ENCODE measurements around the gene HIF3A.
A peak's percentile ranks its signal among the peaks of the same experiment; 100 is the strongest.

HIF3A gene

GRCh38 chr19:46350029-46350757, 53.4 kb downstream of the HIF3A start:
- peaks cover 0 to 1% of the 10 kb centered on the region in 2 donors for H3K9me3 Mint-ChIP-seq
- H3K4me1 Mint-ChIP-seq = peaks cover 45 to 65% of the 10 kb centered on the region in 2 donors
- ATAC-seq (replicated peaks) = peak in 1 of 2 donors; percentile 2
- peak overlapping the region; percentile 73 to 97 for H3K4me3 Mint-ChIP-seq
- no peak for DNase-seq
- peaks cover 5 to 6% of the 10 kb centered on the region in 2 donors for H3K27me3 Mint-ChIP-seq
- H3K27ac Mint-ChIP-seq = peak overlapping the region; percentile 97
- peaks cover 19 to 57% of the 10 kb centered on the region in 2 donors for H3K36me3 Mint-ChIP-seq

- H3K27me3 Mint-ChIP-seq = peaks cover 0 to under 1% of the 10 kb centered on the region in 2 donors
- peaks cover 0 to 1% of the 10 kb centered on the region in 2 donors for H3K9me3 Mint-ChIP-seq
- peak; percentile 15 to 42 for ATAC-seq (replicated peaks)
- peaks cover 50 to 71% of the 10 kb centered on the region in 2 donors for H3K4me1 Mint-ChIP-seq
- peak overlapping the region; percentile 73 to 97 for H3K4me3 Mint-ChIP-seq
- peak overlapping the region; percentile 97 for H3K27ac Mint-ChIP-seq
- H3K36me3 Mint-ChIP-seq = peaks cover 25 to 63% of the 10 kb centered on the region in 2 donors
- no peak for DNase-seq
Observed at GRCh38 chr19:46350758-46351159, 53.9 kb downstream of the HIF3A start.

DNA sequence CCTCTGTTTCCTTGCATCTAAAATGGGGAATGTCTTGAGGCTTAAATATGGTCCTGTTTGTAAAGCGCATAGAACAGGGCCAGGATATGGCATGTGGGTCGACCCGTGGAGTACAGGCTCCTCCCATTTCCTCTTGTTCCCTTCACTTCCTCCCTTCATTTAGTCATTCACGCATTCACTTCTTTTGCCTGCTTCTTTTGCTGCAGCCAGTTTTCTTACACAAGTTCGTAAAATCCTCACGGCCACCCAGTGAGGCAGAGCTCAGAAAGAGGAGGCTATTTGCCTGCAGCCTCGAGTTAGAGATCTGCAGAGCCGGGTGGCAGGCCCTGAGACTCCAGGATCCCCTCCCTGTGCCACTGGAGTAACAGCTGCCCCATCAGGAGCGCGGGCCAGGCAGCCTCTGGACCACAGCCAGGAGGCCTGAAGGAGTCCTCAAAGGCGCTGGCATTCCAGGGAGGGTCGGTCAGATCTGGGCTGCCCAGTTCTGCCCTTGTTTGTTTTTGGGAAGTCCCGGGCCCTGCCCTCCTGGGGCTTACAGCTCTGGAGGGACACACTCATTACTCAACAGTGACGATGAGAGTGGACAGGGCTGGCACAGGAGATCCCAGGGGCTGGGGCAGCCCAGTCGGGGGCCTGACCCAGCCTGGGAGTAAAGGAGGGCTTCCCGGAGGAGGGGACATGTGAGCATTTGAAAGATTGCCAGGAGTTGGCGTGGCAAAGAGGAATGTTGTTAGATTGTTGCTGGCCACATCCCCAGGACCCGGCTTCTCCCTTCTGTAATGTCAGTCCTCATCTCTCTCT, 54.6 kb downstream of the HIF3A start:
- Mint-ChIP-seq H3K36me3 (peaks cover 30 to 64% of the 10 kb centered on the region in 2 donors), H3K4me1 (peaks cover 53 to 77% of the 10 kb centered on the region in 2 donors), H3K27ac (peak overlapping the region; percentile 97), H3K4me3 (peak overlapping the region; percentile 49 to 73), H3K27me3 (no peaks in the 10 kb centered on the region), H3K9me3 (peaks cover 0 to 1% of the 10 kb centered on the region in 2 donors)
- ATAC-seq (replicated peaks) (no peak), DNase-seq (no peak)

DNA sequence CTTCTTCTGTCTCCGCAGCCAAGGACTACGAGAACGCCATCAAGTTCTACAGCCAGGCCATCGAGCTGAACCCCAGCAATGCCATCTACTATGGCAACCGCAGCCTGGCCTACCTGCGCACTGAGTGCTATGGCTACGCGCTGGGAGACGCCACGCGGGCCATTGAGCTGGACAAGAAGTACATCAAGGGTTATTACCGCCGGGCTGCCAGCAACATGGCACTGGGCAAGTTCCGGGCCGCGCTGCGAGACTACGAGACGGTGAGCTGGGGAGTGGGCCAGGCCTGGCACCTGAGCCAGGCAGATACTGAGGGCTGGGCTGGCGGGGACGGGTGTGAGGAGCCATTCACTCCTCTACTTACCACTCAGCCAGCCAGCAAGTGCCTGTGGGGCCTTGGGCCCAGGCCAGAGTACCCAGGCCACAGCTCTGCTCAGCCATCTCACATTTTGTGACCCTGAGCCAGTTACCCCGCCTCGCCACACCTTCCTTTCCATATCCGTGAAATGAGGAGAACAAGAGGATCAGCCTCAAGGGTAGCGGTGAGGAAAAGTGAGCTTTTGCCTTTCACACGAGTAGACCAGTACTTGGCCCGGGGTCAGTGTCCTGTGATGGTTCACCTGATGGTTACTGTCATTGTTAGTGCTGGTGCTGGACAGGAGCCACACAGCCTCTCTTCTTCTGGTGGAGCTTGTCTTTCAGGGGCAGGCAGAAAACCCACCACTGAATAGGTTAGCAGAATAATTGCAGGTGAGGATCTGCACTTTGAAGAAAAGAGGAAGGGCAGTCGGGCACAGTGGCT, 57.1 kb downstream of the HIF3A start:
- no peak overlapping the region for H3K4me3 Mint-ChIP-seq

DNA sequence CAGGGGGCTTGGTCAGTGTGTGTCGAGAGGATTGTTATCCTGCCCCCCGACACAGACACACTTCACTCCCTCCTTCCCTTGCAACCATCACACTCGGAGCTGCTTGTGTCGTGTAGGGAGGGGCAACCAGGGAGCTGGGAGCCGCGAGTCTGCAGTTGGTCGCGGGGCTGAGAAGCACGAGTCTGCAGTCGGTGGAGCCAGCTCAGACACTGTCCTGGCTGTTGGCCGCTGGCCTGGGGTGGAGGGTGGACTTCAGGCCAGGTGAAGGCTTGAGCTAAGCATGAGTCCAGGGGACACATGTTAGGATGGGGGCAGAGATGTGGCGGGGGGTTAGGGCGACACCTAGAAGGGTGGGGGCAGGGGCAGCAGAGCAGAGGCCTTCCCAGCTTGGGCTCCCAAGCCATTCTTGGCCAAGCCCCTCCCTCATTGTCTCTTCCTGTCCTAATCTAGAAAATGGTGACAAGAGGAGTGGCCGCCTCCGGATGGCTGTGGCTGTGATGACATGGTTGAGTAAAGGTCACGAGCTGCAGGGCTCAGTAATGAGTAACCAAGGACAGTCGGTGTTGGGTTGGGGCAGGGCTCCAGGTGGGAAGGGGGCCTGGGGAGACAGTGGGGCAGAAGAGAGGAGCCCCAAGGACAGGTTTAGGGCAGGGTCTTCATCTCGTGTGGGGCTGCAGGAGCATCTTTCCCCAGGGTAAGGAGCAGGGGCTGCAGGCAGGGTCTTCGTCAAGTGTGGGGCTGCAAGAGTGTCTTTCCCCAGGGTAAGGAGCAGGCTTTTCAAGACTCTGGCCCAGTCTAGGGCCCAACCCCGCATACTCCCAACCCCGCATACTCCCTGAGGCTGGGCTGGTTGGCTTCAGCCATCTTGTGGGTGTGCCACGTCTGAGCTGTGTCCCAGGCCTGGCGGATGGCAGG, 58.6 kb downstream of the HIF3A start:
- Mint-ChIP-seq H3K9me3 (peaks cover 0 to 1% of the 10 kb centered on the region in 2 donors), H3K27ac (peak overlapping the region; percentile 88), H3K36me3 (peaks cover 27 to 44% of the 10 kb centered on the region in 2 donors), H3K4me1 (peaks cover 29 to 59% of the 10 kb centered on the region in 2 donors), H3K4me3 (peak overlapping the region; percentile 11 to 19), H3K27me3 (no peaks in the 10 kb centered on the region)
- ATAC-seq (replicated peaks) (peak; percentile 67 to 69), DNase-seq (no peak)

More for the DNA sequence above, 57.1 kb downstream of the HIF3A start:
- peaks cover 30 to 57% of the 10 kb centered on the region in 2 donors for H3K36me3 Mint-ChIP-seq
- H3K9me3 Mint-ChIP-seq = peaks cover 0 to 1% of the 10 kb centered on the region in 2 donors
- no peak for ATAC-seq (replicated peaks)
- H3K27ac Mint-ChIP-seq = peak overlapping the region; percentile 20
- H3K27me3 Mint-ChIP-seq = no peaks in the 10 kb centered on the region
- DNase-seq = no peak
- H3K4me1 Mint-ChIP-seq = peaks cover 43 to 74% of the 10 kb centered on the region in 2 donors

DNA sequence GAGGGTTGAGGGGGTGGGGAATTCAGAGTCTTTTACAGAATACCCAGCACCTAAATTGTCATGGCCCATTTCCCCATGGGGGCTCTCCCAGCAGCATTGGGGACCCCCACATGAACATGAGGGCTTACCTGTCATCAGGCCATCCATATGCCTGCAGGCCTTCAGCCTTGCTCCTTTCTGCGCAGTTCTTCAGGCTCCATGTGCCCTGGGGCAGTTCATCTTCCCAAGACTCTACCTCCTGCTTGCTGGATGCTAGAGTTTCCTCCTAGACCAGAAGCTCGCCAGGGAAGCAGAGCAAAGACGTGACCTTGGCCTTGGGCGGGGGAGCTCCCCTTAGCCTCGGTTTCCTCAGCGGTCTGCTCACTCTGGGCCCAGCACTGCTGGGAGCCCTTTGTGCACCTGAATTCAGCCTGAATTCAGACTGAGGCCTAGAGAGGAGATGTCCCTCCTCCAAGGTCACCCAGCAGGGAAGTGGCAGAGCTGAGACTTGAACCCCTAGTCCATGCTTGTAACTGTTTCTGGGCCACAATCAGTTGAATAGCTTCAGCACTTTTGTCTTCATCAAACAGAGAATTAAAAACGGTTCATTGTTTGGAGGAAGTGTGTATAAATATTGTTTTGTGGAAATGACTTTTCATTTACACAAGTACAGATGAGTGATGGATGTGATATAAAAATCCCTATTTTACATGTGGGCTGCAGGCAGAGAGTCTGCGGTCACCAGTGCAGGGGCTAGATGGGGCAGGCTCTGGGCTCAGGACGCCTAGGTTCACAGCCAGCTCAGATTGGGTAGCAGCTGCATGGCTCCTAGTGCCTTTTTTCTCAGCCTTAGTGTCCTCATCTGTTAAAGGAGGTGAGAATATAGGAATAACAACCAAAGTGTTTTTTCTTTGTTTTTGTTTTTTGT, 59.6 kb downstream of the HIF3A start:
- ATAC-seq (replicated peaks) = peak in 1 of 2 donors; percentile 57
- Mint-ChIP-seq H3K4me3 (no peak overlapping the region), H3K9me3 (peaks cover 0 to 1% of the 10 kb centered on the region in 2 donors), H3K36me3 (peaks cover 32 to 44% of the 10 kb centered on the region in 2 donors), H3K27ac (peak overlapping the region; percentile 73), H3K27me3 (no peaks in the 10 kb centered on the region), H3K4me1 (peaks cover 22 to 49% of the 10 kb centered on the region in 2 donors)
- no peak for DNase-seq

- ATAC-seq (replicated peaks) (no peak), DNase-seq (no peak)
- Mint-ChIP-seq H3K4me3 (no peak overlapping the region), H3K4me1 (peaks cover 20 to 47% of the 10 kb centered on the region in 2 donors), H3K36me3 (peaks cover 32 to 37% of the 10 kb centered on the region in 2 donors), H3K27me3 (no peaks in the 10 kb centered on the region), H3K9me3 (no peaks in the 10 kb centered on the region), H3K27ac (peak overlapping the region; percentile 39)
Observed at GRCh38 chr19:46357846-46358583, 61.2 kb downstream of the HIF3A start.

- no peak overlapping the region for H3K27ac Mint-ChIP-seq
- H3K4me3 Mint-ChIP-seq = no peak overlapping the region
- peaks cover 6 to 24% of the 10 kb centered on the region in 2 donors for H3K4me1 Mint-ChIP-seq
- no peak for ATAC-seq (replicated peaks)
- no peak for DNase-seq
- H3K9me3 Mint-ChIP-seq = no peaks in the 10 kb centered on the region
- no peaks in the 10 kb centered on the region for H3K27me3 Mint-ChIP-seq
- peaks cover 17 to 35% of the 10 kb centered on the region in 2 donors for H3K36me3 Mint-ChIP-seq
Observed at GRCh38 chr19:46361915-46362314, 65.1 kb downstream of the HIF3A start.

GRCh38 chr19:46364359-46364758, 67.5 kb downstream of the HIF3A start:
- peaks cover 12 to 20% of the 10 kb centered on the region in 2 donors for H3K4me1 Mint-ChIP-seq
- H3K9me3 Mint-ChIP-seq = no peaks in the 10 kb centered on the region
- peaks cover 19 to 41% of the 10 kb centered on the region in 2 donors for H3K36me3 Mint-ChIP-seq
- ATAC-seq (replicated peaks) = no peak
- H3K4me3 Mint-ChIP-seq = no peak overlapping the region
- no peaks in the 10 kb centered on the region for H3K27me3 Mint-ChIP-seq
- DNase-seq = no peak
- H3K27ac Mint-ChIP-seq = no peak overlapping the region

DNA sequence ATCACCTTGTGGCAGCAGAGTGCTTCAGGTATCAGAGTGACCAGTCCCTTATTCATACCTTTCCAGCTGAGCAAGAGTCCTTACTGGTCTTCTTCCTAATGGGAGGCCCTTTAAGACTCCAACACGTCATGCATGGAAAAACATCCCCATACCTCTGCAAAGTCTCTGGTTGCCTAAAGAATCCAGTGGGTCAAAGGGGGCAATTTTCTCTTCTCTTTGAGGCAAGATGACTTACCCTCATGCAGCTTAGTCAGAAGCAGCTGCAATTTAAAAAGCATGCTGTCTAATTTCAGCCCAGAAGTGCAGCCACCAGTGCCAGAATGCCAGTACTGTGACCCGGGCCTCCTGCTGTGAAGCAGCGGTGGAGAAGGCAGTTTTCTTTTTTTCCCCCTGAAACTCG, 68.7 kb downstream of the HIF3A start:
- H3K9me3 Mint-ChIP-seq = no peaks in the 10 kb centered on the region
- no peak overlapping the region for H3K27ac Mint-ChIP-seq
- no peak overlapping the region for H3K4me3 Mint-ChIP-seq
- H3K27me3 Mint-ChIP-seq = no peaks in the 10 kb centered on the region
- peaks cover 13 to 20% of the 10 kb centered on the region in 2 donors for H3K4me1 Mint-ChIP-seq
- H3K36me3 Mint-ChIP-seq = peaks cover 20 to 43% of the 10 kb centered on the region in 2 donors
- DNase-seq (no peak), ATAC-seq (replicated peaks) (no peak)

- Mint-ChIP-seq H3K36me3 (peaks cover 21 to 52% of the 10 kb centered on the region in 2 donors), H3K4me3 (no peak overlapping the region), H3K27me3 (no peaks in the 10 kb centered on the region), H3K9me3 (no peaks in the 10 kb centered on the region), H3K4me1 (peaks cover 21 to 30% of the 10 kb centered on the region in 2 donors), H3K27ac (no peak overlapping the region)
- ATAC-seq (replicated peaks) = no peak
- no peak for DNase-seq
Observed at GRCh38 chr19:46366620-46367292, 69.9 kb downstream of the HIF3A start.
